IMR-90 (cell line): Measurements from ENCODE around the gene NIPAL1. TPM values are rescaled to one million over a fixed set of nuclear protein-coding genes. Genes with fewer than 3 reads are reported as not detected.

Experiments
- ATAC-seq: fragments of 200-7000 bp; cut with Tn5 transposase; 2 replicates; pipeline ENCODE4 v1.9.1; 2020; ENCODE audit warnings: low read depth, mild to moderate bottlenecking, moderate library complexity
- BruUV-seq: library from RNA; stranded (reverse); fragments of 400-500 nt; replicated peaks from 2 replicates; lab custom pipeline; 2021; lab: Mats Ljungman, UMichigan
- CTCF ChIA-PET: fragments of 300-600 bp; formaldehyde crosslinking; extraction: SDS; loops from one replicate; lab custom pipeline; 2021; ENCODE audit warnings: antibody characterized with exemption; lab: Yijun Ruan, JAX
- POLR2A ChIA-PET: fragments of 300-600 bp; sonication (Branson Sonifier 250); formaldehyde crosslinking; loops from one replicate; lab custom pipeline; 2022; ENCODE audit warnings: antibody characterized with exemption; ENCODE audit not compliant: unreplicated experiment; lab: Charles Lee
- DNase-seq: peaks from one replicate; pipeline ENCODE4 v3.0.0; 2013
- H2AFZ ChIP-seq: replicated peaks from 2 replicates; pipeline ENCODE3; 2013; ENCODE audit warnings: low read length, mild to moderate bottlenecking; ENCODE audit not compliant: poor library complexity
- H2AK5ac ChIP-seq: 2 replicates; pipeline ENCODE4 v1.6.1; 2013; ENCODE audit warnings: low read depth, low read length, inconsistent platforms
- H2AK9ac ChIP-seq: replicated peaks from 2 replicates; pipeline ENCODE3; 2013; ENCODE audit warnings: mild to moderate bottlenecking, low read depth, low read length, moderate library complexity; ENCODE audit not compliant: poor library complexity
- H2BK120ac ChIP-seq: 2 replicates; pipeline ENCODE4 v1.6.1; 2013; ENCODE audit warnings: low read depth, low read length, inconsistent platforms
- H2BK15ac ChIP-seq: 3 replicates; pipeline ENCODE4 v1.6.1; 2013; ENCODE audit warnings: low read depth, low read length, inconsistent platforms
- H2BK20ac ChIP-seq: 2 replicates; pipeline ENCODE4 v1.6.1; 2013; ENCODE audit warnings: low read depth, mild to moderate bottlenecking, inconsistent platforms, low read length, moderate library complexity
- H2BK5ac ChIP-seq: 2 replicates; pipeline ENCODE4 v1.6.1; 2013; ENCODE audit warnings: mild to moderate bottlenecking, low read depth, low read length, inconsistent platforms; ENCODE audit not compliant: poor library complexity, severe bottlenecking
- H3K14ac ChIP-seq: replicated peaks from 2 replicates; pipeline ENCODE4 v1.6.1; 2013; ENCODE audit warnings: low read depth, low read length, inconsistent platforms
- H3K18ac ChIP-seq: 2 replicates; pipeline ENCODE4 v1.6.1; 2013; ENCODE audit warnings: low read depth, low read length, control low read depth
- H3K23ac ChIP-seq: 2 replicates; pipeline ENCODE4 v1.6.1; 2013; ENCODE audit warnings: low read depth, low read length, inconsistent platforms
- H3K27ac ChIP-seq: 2 replicates; pipeline ENCODE4 v1.5.1; 2013; ENCODE audit warnings: mild to moderate bottlenecking, control low read depth, low read length; ENCODE audit not compliant: insufficient read depth
- H3K27me3 ChIP-seq: 2 replicates; pipeline ENCODE4 v1.6.1; 2013; ENCODE audit warnings: low read length; ENCODE audit not compliant: control insufficient read depth, insufficient read depth
- H3K36me3 ChIP-seq: 2 replicates; pipeline ENCODE4 v1.6.1; 2013; ENCODE audit warnings: low read length, mixed read lengths; ENCODE audit not compliant: control insufficient read depth, insufficient read depth
- H3K4ac ChIP-seq: 2 replicates; pipeline ENCODE4 v1.6.1; 2013; ENCODE audit warnings: low read depth, low read length, inconsistent platforms
- H3K4me1 ChIP-seq: 2 replicates; pipeline ENCODE4 v1.6.1; 2013; ENCODE audit warnings: low read length, mixed read lengths; ENCODE audit not compliant: control insufficient read depth, insufficient read depth
- H3K4me2 ChIP-seq: 2 replicates; pipeline ENCODE4 v1.6.1; 2013; ENCODE audit warnings: low read depth, mild to moderate bottlenecking, control low read depth, low read length, moderate library complexity
- H3K4me3 ChIP-seq: 2 replicates; pipeline ENCODE4 v1.5.1; 2013; ENCODE audit warnings: low read depth, mild to moderate bottlenecking, control low read depth, low read length, moderate library complexity; ENCODE audit not compliant: insufficient read depth
- H3K56ac ChIP-seq: 2 replicates; pipeline ENCODE4 v1.6.1; 2013; ENCODE audit warnings: low read length, inconsistent platforms; ENCODE audit not compliant: insufficient read depth; ENCODE audit errors: extremely low read depth
- H3K79me1 ChIP-seq, 2 experiments: 2 replicates each; pipeline ENCODE4 v1.6.1; 2013; ENCODE audit warnings: low read length in 2 of 2, inconsistent platforms in 1 of 2, low read depth in 1 of 2
- H3K9ac ChIP-seq: 2 replicates; pipeline ENCODE4 v1.6.1; 2013; ENCODE audit warnings: low read depth, low read length, control low read depth
- H3K9me1 ChIP-seq: 2 replicates; pipeline ENCODE4 v1.6.1; 2013; ENCODE audit warnings: low read length, inconsistent platforms; ENCODE audit not compliant: insufficient read depth
- H3K9me3 ChIP-seq: 2 replicates; pipeline ENCODE4 v1.6.1; 2013; ENCODE audit warnings: low read length; ENCODE audit not compliant: control insufficient read depth, insufficient read depth
- H4K20me1 ChIP-seq: 2 replicates; pipeline ENCODE4 v1.6.1; 2013; ENCODE audit warnings: low read length, inconsistent platforms; ENCODE audit not compliant: insufficient read depth
- H4K5ac ChIP-seq: 2 replicates; pipeline ENCODE4 v1.6.1; 2013; ENCODE audit warnings: mild to moderate bottlenecking, low read depth, low read length, control low read depth
- H4K8ac ChIP-seq, 2 experiments: 2 replicates each; pipeline ENCODE4 v1.6.1; 2013; ENCODE audit warnings: low read depth in 2 of 2, low read length in 2 of 2, control low read depth in 1 of 2, inconsistent platforms in 1 of 2
- H4K91ac ChIP-seq: 2 replicates; pipeline ENCODE4 v1.6.1; 2013; ENCODE audit warnings: low read depth, low read length, inconsistent platforms; ENCODE audit not compliant: insufficient read depth
- MAFK ChIP-seq: IDR thresholded peaks from 2 replicates; pipeline ENCODE4 v1.6.1; 2012; ENCODE audit warnings: low read depth, low read length, improper control_type of control experiment
- MAZ ChIP-seq: IDR thresholded peaks from 2 replicates; pipeline ENCODE4 v1.6.1; 2012; ENCODE audit warnings: low read depth, mild to moderate bottlenecking, low read length, improper control_type of control experiment, moderate library complexity, borderline replicate concordance
- RAD21 ChIP-seq: IDR thresholded peaks from 2 replicates; pipeline ENCODE4 v1.6.1; 2012; ENCODE audit warnings: low read length, improper control_type of control experiment
- WGBS, 2 experiments: methylation state at CpG; one replicate each; pipeline versions ENCODE4 v1.1.5 to v1.1.7; 2013; ENCODE audit warnings: missing lambda C conversion rate in 2 of 2; ENCODE audit not compliant: insufficient read length in 1 of 2; ENCODE audit errors: extremely low coverage in 2 of 2; 5-methylcytosine and 5-hydroxymethylcytosine counted together
- dilution Hi-C: fragments of 300-500 bp; cut with HindIII; formaldehyde crosslinking; loops from one replicate; pipeline ENCODE4 v1.14.3; 2018; ENCODE audit warnings: low sequenced_read_pairs; ENCODE audit not compliant: unreplicated experiment
- in situ Hi-C: fragments of 300-500 bp; cut with MboI; formaldehyde crosslinking; loops from 3 replicates; pipeline ENCODE4 v1.14.3; 2019; ENCODE audit warnings: low sequenced_read_pairs, inconsistent platforms, mixed read lengths
- intact Hi-C: fragments of 100-400 bp; cut with micrococcal nuclease; formaldehyde crosslinking; loops from 2 replicates; pipeline ENCODE4 v1.10.0; 2022
- polyA plus RNA-seq, 3 experiments: library from polyadenylated mRNA; depleted of rRNA; stranded (reverse); fragments of >200 nt; gene quantifications; 2 replicates each; pipeline ENCODE4 v1.2.3, GENCODE V29; 2012; ENCODE audit warnings: low replicate concordance in 1 of 3
- total RNA-seq: library from RNA; depleted of rRNA; stranded (reverse); fragments of >200 nt; gene quantifications from 2 replicates; pipeline ENCODE4 v1.2.3, GENCODE V29; 2012

NIPAL1 gene
- total and polyA plus RNA-seq, 2 of the 4 experiments (the other 2 are of a cell fraction) = 0.89 to 1.1 TPM

DNA sequence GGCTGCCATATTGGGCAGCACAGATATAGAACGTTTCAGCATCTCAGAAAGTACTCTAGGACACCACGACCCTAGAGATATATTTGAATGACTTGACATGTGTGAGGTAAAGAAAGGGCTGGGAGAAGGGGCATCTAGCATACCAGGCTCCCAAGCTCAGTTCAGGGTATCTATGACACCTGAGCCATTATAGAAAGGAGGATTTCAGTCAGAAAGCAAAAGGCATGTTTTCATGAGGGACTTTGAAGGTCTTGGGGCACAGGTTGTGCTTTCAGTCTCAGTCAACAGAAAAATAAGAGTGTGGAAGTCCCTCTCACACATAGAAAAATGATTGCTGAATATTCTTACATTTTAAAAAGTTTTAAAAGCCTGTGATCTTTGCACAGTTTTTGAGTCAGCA, 51.6 kb downstream of the NIPAL1 start:
- Histone ChIP-seq H3K4me2 (no peak overlapping the region), H2BK20ac (no peak overlapping the region), H3K23ac (no peak overlapping the region), H3K9me3 (no peaks in the 10 kb centered on the region), H2BK5ac (no peak overlapping the region), H4K91ac (no peak overlapping the region), H2AFZ (no peak overlapping the region), H3K4me1 (no peaks in the 10 kb centered on the region), H3K79me1 (no peaks in the 10 kb centered on the region), H3K9me1 (no peaks in the 10 kb centered on the region), H3K14ac (no peak overlapping the region), H4K20me1 (no peaks in the 10 kb centered on the region), H3K18ac (no peak overlapping the region), H3K4me3 (no peak overlapping the region), H3K27ac (no peak overlapping the region), H3K56ac (no peak overlapping the region), H2BK120ac (no peak overlapping the region), H2BK15ac (no peak overlapping the region), H2AK9ac (no peak overlapping the region), H3K27me3 (no peaks in the 10 kb centered on the region; the same call in 1 of the 2 replicates), H3K9ac (no peak overlapping the region), H3K4ac (no peak overlapping the region), H4K5ac (no peak overlapping the region), H4K8ac (no peak overlapping the region), H3K36me3 (no peaks in the 10 kb centered on the region), H2AK5ac (no peak overlapping the region)
- CTCF ChIA-PET = no interaction called here
- no CpG with 5 or more reads among the region's 2 CpGs for WGBS, 2 experiments
- in situ Hi-C loops = no loop called here
- no TSS peak for BruUV-seq
- TF ChIP-seq MAFK (no peak), RAD21 (no peak), MAZ (no peak)
- dilution Hi-C loops = no loop called here
- intact Hi-C loops = no loop called here
- POLR2A ChIA-PET = no interaction called here
- ATAC-seq = no peak
- DNase-seq = no peak
